Measurements from ENCODE around the gene VENTX. TPM values are rescaled to one million over a fixed set of nuclear protein-coding genes. Genes with fewer than 3 reads are reported as not detected.

The VENTX gene
- total RNA-seq, 1 experiment from 2014 or later: not detected

DNA sequence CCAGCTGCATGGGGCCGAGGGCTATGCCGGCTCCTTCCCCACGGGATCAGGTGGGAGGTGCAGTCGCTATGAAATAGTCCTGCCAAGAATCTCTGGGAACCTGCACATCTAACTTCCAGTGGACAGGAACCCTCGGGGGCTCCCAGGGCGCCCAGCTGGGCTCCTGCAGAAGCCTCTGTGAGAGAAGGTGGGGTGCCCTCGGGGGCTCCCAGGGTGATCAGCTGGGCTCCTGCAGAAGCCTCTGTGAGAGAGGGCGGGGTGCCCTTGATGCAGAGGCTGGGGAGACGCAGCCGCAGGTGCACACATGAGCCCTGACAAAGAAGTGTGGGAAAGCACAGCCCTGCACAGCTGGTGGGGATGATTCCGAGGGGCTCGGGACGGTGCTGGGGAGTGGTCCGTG lies 5.9 kb downstream of the VENTX start:
- Mint-ChIP-seq H3K4me1 (ENCODE audit: insufficient read depth, unreplicated experiment) (peaks cover 7% of the 10 kb centered on the region), H3K27ac (ENCODE audit: low read depth, unreplicated experiment) (no peak overlapping the region), H3K36me3 (ENCODE audit: insufficient read depth, unreplicated experiment) (no peaks in the 10 kb centered on the region), H3K4me3 (ENCODE audit: unreplicated experiment) (no peak overlapping the region), H3K27me3 (ENCODE audit: insufficient read depth, unreplicated experiment) (peaks cover 5% of the 10 kb centered on the region), H3K9me3 (ENCODE audit: unreplicated experiment) (no peaks in the 10 kb centered on the region)
- BruUV-seq (replicated peaks): no TSS peak
- no peak for DNase-seq (ENCODE audit: unreplicated experiment)
- TF ChIP-seq, protein P1, sequence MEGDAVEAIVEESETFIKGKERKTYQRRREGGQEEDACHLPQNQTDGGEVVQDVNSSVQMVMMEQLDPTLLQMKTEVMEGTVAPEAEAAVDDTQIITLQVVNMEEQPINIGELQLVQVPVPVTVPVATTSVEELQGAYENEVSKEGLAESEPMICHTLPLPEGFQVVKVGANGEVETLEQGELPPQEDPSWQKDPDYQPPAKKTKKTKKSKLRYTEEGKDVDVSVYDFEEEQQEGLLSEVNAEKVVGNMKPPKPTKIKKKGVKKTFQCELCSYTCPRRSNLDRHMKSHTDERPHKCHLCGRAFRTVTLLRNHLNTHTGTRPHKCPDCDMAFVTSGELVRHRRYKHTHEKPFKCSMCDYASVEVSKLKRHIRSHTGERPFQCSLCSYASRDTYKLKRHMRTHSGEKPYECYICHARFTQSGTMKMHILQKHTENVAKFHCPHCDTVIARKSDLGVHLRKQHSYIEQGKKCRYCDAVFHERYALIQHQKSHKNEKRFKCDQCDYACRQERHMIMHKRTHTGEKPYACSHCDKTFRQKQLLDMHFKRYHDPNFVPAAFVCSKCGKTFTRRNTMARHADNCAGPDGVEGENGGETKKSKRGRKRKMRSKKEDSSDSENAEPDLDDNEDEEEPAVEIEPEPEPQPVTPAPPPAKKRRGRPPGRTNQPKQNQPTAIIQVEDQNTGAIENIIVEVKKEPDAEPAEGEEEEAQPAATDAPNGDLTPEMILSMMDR (IDR thresholded peaks at IDR 0.05; ENCODE audit: unreplicated experiment): no peak
- POLR2A ChIA-PET: no interaction called here
- intact Hi-C loops (cut with micrococcal nuclease): no loop called here
- CTCF ChIA-PET: no interaction called here

DNA sequence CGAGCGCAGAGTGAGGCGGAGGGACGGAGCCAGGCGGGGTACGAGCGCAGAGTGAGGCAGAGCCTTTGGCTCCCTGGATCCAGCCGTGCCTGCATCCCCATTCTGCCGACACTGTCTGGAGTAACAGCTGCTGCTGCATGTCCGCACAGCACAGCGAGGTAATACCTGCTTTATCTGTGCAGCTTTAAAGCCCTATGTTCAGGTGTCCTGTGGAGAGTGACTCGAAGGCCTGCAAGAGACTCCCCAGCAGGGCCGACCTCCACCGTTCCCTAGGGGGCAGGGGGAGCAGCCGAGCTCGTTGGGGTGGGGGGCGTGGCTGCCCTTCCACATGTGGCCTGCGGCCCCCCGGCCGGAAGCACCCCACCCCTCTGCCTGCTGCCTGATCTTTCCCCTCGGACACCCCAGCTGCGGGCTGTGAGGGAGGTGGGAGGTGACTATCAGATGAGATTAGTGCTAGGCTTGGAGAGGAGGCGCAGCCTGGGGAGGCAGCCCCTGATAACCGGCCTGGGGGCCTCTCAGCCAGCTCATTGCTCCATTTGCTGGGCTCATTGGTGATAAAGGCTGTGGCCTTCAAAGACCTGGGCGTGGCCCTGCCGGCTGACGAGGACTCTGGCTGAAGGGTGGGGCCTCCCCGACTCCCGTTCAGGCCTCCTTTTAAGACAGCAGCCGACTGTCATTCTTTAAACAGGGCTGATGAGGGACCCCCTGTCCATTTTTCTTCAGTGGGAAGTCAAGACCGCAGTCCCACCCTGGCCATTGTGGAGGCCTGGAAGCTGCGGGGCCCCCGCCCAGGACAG lies 8.0 kb downstream of the VENTX start:
- Mint-ChIP-seq H3K9me3 (ENCODE audit: unreplicated experiment) (no peaks in the 10 kb centered on the region), H3K4me3 (ENCODE audit: unreplicated experiment) (no peak overlapping the region), H3K36me3 (ENCODE audit: insufficient read depth, unreplicated experiment) (no peaks in the 10 kb centered on the region), H3K4me1 (ENCODE audit: insufficient read depth, unreplicated experiment) (peaks cover 7% of the 10 kb centered on the region), H3K27me3 (ENCODE audit: insufficient read depth, unreplicated experiment) (peaks cover 11% of the 10 kb centered on the region), H3K27ac (ENCODE audit: low read depth, unreplicated experiment) (no peak overlapping the region)
- TF ChIP-seq, protein P1 (IDR thresholded peaks at IDR 0.05; ENCODE audit: unreplicated experiment): no peak
- no TSS peak for BruUV-seq (replicated peaks)
- POLR2A ChIA-PET: no interaction called here
- CTCF ChIA-PET: interaction anchor here (1.1 kb wide), 1 partner anchor 11 kb away, joined by 6 read pairs; no protein-coding TSS in a partner anchor
- intact Hi-C loops (cut with micrococcal nuclease): no loop called here
- no peak for DNase-seq (ENCODE audit: unreplicated experiment)

- ChIA-PET POLR2A (no interaction called here), CTCF (no interaction called here)
- H3K4me3 Mint-ChIP-seq (ENCODE audit: unreplicated experiment): no peak overlapping the region
- H3K4me1 Mint-ChIP-seq (ENCODE audit: insufficient read depth, unreplicated experiment): peaks cover 7% of the 10 kb centered on the region
- TF ChIP-seq, protein P1 (IDR thresholded peaks at IDR 0.05; ENCODE audit: unreplicated experiment): no peak
- no peak for DNase-seq (ENCODE audit: unreplicated experiment)
- H3K36me3 Mint-ChIP-seq (ENCODE audit: insufficient read depth, unreplicated experiment): no peaks in the 10 kb centered on the region
- no peaks in the 10 kb centered on the region for H3K9me3 Mint-ChIP-seq (ENCODE audit: unreplicated experiment)
- H3K27ac Mint-ChIP-seq (ENCODE audit: low read depth, unreplicated experiment): no peak overlapping the region
- intact Hi-C loops (cut with micrococcal nuclease): no loop called here
- no TSS peak for BruUV-seq (replicated peaks)
- peaks cover 14% of the 10 kb centered on the region for H3K27me3 Mint-ChIP-seq (ENCODE audit: insufficient read depth, unreplicated experiment)
These were observed 8.6 kb downstream of the VENTX start for GRCh38 chr10:133246236-133246626.

DNA sequence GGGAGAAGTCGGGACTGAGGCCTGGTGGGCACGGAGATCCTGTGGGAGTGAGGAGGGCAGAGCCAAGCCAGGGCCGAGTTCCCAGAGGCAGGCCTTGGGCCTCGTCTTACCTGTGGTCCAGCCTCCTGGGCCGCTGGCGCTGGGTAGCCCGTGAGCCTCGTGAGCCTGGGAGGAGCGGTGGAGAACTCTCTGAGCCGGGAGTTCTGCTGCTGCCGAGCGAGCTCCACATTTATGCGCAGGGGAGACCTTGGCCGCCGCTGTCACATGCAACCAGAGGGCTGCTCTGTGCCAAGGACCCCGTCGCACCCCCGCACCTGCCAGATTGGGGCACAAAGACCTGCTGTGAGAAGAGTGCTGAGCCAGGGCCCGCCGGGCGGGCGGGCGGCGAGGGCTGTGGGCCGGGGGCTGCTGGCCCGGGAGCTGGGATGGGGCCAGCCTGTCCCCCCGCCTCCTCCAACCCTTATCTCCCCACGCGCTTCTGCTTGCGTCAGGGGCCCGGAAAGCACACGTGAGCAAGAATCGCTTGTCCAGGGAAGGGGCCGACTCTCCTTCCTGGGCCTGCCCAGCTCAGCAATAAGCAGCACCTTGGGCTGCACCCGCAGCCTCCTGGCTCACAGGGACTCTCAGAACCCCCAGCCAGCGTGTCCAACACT lies 10.2 kb downstream of the VENTX start:
- H3K27me3 Mint-ChIP-seq (ENCODE audit: insufficient read depth, unreplicated experiment): peaks cover 14% of the 10 kb centered on the region
- intact Hi-C loops (cut with micrococcal nuclease): no loop called here
- H3K27ac Mint-ChIP-seq (ENCODE audit: low read depth, unreplicated experiment): no peak overlapping the region
- CTCF ChIA-PET: interaction anchor here (0.6 kb wide), 1 partner anchor 10 kb away, joined by 3 read pairs; no protein-coding TSS in a partner anchor
- H3K36me3 Mint-ChIP-seq (ENCODE audit: insufficient read depth, unreplicated experiment): no peaks in the 10 kb centered on the region
- H3K9me3 Mint-ChIP-seq (ENCODE audit: unreplicated experiment): no peaks in the 10 kb centered on the region
- BruUV-seq (replicated peaks): no TSS peak
- H3K4me1 Mint-ChIP-seq (ENCODE audit: insufficient read depth, unreplicated experiment): peaks cover 5% of the 10 kb centered on the region
- H3K4me3 Mint-ChIP-seq (ENCODE audit: unreplicated experiment): no peak overlapping the region
- TF ChIP-seq, protein P1 (IDR thresholded peaks at IDR 0.05; ENCODE audit: unreplicated experiment): no peak
- POLR2A ChIA-PET: no interaction called here
- DNase-seq (ENCODE audit: unreplicated experiment): no peak
